CD4-positive, alpha-beta T cell treated with Interleukin-21 for 1 hour (primary cell): ENCODE data around the gene PRKAG2.

Experiments used
- DNase-seq: peaks from one replicate; pipeline ENCODE4 v3.0.0-alpha.2; 2020

PRKAG2 gene

DNA sequence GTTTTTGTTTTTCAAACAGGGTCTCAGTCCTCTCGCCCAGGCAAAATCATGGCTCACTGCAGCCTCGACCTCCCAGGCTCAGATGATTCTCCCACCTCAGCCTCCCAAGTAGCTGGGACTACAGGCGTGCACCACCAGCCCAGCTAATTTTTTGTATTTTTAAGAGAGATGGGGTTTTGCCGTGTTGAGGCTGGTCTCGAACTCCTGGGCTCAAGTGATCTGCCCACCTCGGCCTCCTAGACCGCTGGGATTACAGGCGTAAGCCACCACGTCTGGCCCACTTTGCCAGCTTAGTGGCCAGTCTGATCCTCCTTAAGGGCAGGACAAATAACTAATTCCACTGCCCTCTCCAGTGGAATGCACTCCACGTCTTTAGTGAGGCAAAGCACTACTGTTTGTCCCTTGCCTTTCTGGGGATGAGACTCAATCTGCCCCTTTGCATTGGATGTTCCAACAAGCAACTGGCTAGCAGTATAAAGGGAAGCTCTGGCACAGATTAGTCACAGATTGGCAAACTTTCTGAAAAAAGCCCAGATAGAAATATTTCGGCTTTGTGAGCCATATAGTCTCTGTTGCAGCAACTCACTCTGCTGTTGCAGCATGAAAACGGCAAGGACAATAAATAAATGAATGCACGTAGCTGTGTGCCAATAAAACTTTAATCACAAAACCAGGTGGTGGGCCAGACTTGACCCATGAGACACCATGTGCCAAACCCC lies 213.4 kb downstream of the PRKAG2 start:
- DNase-seq, result no peak

DNA sequence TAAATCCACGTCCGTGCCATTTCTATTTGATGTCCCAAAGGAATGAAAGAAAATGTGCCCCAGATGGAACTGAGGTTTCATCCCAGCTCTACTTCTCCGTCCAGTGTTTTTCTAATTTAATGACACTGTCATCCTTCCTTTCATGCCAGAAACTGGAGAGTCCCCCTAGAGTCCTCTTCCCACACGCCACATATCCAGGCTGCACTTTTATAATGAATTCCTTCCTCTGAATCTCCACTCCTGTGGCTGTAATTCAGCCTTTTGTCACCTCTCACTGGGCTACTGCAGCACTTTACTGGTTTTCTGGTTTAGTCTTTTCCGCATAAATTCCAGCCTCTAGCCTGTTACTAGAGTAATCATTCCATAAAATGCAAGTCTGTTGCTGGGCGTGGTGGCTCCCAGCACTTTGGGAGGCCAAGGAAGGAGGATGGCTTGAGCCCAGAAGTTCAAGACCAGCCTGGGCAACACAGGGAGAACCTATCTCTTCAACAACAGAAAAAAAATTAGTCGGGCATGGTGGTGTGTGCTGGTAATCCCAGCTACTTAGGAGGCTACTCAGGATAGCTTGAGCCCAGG lies 214.6 kb downstream of the PRKAG2 start:
- DNase-seq, result no peak

DNA sequence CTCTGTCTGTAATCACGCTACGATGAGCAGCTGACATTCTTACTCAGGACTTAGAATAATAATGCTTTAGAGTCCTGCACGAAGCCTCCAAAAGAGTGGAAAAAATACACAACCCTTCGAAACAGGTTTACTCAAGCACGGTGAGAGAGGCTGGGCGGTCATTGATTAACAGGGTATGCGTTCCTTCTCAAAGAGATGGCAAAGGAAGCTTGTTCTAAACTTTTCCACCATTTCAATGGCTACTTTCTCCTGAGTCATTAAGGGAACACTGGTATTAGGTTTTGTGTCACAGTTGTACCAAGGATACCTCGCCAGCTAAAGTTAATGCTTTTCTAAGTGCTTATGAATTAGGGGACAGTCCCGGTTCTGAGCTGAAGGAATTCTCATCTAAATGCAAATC lies 215.3 kb downstream of the PRKAG2 start:
- no peak for DNase-seq

DNA sequence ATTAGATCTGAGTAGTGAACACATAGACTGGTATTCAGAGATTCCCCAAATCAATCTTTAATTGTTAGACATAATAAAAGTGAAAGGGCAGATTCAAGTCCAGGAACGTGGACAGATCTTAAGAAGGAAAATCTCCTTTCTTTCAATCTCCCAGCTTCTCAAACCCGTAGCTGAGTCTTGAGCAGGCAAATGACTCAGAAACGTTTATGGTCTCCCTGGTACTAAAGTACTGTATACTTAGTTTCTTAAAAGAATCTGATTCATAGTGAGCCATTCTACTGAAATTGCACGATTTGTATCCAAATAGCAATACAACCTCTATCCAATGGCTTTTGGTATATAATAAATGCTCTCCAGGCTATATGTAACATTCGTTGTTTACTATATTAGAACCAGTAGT lies 216.8 kb downstream of the PRKAG2 start:
- no peak for DNase-seq

DNA sequence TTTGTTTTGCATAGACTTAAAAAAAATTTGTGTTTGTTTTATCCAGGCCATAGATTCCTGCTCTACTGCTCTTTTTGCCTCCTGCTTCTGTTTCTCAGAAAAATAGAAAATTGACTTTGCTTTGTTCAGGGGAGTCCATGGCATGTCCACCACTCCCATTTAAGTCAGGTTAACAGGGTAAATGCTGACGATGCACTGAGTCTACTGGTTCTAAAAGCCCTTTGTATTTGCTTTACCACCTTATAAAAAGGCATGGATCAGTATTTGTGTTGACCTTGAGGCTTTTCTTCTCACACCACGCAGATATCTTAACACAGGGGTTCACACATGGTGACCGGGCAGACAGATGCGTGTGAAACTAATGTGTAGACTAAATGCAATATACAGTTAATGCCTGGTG lies 217.7 kb downstream of the PRKAG2 start:
- DNase-seq, result no peak

DNA sequence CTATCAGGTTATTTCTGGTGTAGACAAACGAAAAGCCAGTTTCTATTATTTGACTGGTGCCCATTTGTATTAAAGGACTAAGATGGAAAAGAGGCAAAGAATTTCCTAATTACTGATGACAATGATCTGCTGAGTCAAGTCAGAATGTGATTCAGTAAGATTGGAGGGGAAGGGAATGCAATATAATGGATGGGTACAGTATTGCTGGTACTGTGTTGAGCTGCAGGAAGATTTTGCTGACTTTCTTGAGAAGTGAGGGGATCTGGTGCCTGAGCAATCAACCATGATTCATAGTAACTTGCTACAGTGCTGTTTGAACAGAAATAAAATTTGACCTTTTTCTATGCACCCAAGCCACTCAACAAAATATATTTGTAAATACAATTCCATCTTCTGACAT lies 218.1 kb downstream of the PRKAG2 start:
- no peak for DNase-seq

DNA sequence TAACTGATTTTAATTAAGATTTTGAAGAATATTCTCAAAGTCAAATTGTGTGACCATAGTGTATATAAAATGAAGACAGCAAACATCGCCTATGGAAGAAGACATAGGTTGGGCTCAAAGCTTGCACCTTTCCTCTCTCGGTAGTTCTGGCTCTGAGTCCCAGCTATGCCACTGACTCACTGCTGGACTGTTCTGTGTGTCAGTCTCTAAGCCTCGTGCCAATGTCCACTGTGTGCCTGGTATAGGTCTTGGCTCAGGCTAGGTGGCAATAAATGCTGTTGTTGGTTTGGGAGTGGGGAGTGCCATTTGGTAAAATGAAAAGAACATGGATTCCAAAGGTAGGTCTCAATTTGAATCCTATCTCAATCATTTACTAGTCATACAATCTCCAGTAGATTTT lies 219.7 kb downstream of the PRKAG2 start:
- no peak for DNase-seq

DNA sequence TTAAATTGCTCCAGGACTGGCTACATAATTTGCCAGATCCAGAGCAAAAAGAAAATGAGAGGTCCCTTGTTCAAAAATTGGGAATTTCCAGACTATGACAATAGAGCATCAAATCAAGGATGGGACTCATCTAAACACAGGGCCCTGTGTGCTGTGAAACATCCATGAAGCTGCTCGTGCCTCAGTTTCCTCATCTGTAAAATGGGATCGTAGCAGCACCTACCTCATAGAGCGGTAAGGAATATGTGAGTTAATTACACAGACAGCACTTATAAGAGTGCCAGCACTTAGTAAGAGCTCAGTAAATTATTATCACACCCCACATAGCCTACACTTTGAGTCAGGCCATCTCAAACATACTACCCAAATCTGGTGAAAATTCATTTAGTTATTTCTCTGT lies 221.4 kb downstream of the PRKAG2 start:
- no peak for DNase-seq

DNA sequence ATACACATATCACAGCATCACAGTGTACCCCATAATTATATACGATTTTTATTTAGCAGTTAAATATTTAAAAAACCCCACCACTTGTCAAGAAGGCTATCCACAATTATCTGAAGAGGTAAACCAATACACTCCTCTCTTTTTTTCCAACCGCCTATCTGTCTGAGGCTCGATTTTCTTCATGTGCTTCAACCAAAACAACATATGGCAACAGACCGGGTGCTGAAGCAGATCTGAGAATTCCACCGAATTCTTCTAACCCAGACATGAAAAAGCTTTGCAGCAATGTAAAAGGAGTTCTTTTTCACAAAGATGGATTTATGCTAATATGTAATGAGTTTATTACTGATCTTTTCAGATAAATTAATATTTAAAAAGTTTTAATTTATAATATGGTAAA lies 224.8 kb downstream of the PRKAG2 start:
- DNase-seq, result no peak

DNA sequence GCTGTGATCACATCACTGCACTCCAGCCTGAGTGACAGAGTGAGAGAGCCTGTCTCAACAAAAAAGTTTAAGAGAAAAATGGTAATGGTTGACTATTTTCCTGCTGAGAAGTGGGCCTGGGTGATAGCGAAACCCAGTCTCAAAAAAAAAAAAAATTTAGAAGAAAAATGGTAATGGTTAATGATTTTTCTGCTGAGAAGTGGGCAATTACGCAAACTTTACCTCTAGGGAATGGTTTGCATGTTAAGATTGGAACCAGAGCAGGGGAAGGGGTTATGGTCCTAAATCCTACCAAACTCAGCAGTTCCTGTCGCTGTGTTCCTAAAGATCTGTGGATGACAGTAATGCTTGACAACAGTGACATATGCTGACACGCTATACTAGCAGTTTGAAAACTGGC lies 226.8 kb downstream of the PRKAG2 start:
- DNase-seq, result no peak

DNA sequence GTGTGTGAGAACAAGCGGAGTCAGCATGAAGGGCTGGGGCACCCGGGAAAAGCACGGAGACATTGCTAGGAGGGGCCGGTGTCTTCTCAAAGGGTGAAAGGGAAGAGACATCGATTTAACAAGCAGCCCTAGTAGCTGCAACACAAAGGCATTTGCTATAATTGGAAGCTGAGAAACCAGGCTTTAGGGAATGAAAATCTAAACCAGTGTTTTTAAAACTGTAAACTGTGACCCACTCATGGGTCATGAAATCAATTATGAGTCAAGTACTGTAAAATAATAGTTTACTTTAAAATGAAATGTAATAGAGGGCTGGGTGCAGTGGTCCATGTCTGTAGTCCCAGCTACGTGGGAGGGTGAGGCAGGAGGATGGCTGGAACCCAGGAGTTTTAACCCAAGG lies 228.5 kb downstream of the PRKAG2 start:
- no peak for DNase-seq

DNA sequence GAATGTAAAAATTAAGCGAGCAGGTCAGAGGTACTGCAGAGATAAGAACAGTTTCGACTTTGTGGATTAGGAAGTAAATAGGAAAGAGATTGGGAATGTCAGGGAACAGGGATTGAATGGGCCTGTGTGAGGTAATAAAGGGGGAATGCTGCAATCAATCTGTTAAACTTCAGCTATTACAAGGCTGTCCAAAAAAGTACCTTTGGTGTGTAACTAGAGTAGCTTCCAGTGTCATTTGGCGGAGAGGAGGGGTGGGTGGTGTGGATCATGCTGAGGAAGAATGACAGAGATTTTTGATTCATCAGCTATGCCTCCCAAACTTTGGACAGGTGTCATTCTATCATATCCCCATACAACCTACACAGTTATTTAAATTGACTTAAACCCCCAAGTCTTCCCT lies 229.0 kb downstream of the PRKAG2 start:
- no peak for DNase-seq

DNA sequence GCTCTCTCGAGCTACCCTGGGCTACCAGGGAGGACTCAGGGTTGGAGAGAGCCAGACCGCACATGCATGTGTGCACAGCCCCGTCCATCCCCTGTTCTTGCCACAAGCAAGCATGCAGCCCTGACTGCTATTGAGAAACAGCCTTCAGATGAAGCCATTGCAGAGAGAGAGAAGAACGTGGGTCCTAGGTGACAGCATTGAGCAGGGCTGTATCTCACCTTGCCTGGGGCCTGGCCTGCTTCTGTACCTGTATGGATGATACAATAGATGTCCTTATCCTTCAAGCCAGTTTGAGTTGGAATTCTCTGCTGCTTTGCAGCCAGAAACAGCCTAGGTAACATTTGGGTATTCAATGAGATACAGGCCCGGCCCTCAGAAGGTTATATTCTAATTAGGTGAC lies 229.9 kb downstream of the PRKAG2 start:
- DNase-seq, result no peak

DNA sequence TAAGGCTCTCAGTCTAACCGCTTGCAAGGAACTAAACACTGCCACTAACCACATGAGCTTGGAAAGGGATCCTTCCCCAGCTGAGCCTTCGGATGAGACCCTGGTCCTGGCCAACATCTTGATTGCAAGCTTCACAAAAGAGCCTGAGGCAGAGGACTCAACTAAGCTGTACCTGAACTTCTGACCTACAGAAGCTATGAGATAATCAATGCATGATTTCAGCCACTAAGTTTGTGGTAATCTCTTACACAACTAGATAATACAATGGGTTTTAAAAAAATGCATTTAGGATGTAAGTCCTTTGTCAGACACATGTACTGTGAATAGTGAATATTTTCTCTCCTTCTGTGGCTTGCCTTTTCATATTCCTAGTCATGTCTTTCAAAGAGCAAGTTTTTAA lies 231.6 kb downstream of the PRKAG2 start:
- no peak for DNase-seq

DNA sequence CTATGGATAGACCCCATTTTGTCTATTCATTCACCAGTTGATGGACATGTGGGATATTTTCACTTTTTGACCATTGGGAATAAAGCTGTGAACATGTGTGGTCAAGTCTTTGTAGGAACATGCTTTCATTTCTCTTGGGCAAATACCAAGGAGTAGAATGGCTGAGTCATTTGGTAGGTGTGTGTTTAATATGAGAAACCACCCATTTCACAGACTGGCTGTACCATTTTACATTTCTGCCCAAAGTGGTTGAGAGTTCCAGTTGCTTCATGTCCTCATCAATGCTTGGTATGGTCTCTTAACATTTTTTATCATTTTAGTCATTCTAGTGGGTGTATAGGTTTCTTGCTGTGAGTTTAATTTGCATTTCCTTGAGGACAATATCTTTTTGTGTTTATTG lies 232.4 kb downstream of the PRKAG2 start:
- no peak for DNase-seq

DNA sequence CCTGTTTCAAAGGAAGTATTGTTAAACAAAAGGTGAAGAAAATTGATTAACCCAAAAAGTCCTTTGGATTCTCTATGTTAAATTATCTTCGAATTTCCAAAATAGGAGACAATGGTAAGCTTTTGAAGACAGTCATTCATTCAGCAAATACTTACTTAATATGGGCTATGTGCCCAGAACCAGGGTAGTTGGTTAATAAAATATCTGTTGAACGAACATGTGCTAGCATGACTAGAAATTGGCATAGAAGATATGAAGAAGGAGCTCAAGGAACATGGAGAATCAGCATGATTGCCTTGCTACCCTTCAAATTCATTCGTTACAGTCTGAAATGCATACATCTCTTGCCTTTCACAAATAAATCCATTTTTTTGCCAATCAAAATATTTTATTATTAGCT lies 234.2 kb downstream of the PRKAG2 start:
- no peak for DNase-seq

DNA sequence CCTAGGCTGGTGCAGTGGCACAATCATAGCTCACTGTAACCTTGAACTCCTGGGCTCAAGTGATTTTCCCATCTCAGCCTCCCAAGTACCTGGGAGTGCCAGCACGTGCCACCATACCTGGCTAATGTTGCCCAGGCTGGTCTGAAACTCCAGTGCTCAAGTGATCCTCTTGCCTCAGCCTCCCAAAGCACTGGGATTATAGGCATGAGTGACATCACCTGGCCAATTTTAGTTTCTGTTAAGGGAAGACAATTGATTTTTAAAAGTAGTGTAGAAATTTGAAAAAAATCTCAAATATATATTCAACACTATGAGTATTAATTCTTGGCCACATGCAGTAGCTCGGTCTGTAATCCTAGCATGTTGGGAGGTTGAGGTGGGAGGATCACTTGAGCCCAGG lies 235.3 kb downstream of the PRKAG2 start:
- DNase-seq, result no peak

DNA sequence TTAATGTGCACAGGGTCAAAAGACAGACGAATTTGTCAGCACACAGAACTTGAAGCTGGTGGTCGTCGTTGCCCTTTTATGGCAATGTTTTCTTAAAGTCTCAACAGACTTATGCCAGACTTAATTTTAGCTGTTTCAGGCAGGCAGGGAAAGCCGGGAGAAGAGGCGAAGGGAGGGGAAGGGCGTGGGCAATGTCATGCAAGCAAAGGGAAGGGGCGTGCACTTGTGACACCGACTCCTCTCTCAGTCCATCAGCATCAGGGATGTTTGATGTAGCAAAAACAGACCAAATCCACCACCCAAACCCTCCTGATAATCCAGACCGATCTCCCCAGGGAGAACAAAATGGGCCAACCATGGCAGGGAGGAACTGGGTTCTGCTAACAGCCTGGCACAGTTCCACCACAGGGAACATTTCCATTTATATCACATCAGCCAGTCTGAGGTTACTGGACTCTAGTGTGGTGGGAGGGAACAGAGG lies 239.1 kb downstream of the PRKAG2 start:
- no peak for DNase-seq

DNA sequence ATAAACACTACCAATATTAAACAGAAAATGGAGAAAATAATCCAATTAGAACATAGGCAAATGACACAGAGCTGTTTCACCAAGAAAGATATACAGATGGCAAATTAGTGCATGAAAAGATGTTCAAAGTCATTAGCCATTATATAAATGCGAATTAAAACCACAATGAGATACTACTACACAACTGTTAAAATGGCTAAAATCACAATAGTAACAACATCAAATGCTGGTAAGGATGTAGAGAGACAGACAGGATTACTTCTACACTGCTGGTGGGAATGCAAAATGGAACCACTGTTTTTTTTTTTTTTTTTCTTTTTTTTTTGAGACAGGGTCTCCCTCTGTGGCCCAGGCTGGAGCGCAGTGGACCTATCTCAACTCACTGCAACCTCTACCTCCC lies 242.3 kb downstream of the PRKAG2 start:
- DNase-seq, result no peak

DNA sequence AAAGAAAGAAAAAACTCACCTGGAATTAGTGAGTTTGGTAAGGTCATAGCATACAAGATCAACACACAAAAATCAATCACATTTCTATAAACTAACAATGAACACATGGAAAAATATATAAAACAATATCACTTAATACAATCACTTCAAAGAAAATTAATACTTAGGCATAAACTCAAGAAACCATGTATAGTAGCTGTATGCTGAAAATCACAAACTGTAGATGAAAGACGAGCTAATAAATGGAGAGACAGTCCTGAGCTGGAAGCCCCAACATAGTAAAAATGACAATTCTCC lies 243.5 kb downstream of the PRKAG2 start:
- DNase-seq, result no peak

DNA sequence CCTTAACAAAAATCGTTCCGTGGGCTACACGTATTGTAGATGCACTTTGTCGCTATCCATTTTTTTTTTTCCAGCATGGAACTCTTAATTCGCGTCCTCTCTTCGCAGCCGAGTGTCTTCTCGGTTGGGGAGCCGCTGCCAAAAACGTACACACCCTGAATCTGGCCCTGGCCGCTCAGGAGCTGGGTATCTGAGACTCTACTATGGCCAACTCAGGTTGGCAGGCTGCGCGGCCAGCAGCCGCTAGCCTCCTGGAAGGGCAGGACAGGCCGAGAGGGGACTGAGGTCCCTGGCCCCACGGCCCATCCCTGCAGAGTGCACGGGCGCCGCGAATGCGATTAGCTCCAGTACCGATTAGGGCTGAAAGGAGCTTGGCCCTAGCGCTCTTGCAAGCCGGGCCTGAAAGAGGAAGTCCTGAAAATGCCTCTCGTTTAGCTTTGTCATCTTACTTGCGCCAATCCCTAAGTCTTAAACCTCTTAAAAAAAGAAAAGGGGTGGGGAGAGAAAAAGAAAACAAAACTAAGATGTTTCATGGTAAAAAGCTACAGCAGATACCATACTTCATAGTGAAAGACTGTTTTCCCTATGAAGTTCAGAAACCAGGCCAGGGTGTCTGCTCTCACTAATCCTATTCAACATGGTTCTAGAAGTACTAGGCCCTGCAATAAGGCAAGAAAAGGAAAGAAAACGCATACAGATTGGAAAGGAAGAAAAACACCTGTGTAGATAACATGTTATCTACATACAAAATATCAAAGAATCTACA lies 244.0 kb downstream of the PRKAG2 start:
- DNase-seq, result peak; percentile 73

DNA sequence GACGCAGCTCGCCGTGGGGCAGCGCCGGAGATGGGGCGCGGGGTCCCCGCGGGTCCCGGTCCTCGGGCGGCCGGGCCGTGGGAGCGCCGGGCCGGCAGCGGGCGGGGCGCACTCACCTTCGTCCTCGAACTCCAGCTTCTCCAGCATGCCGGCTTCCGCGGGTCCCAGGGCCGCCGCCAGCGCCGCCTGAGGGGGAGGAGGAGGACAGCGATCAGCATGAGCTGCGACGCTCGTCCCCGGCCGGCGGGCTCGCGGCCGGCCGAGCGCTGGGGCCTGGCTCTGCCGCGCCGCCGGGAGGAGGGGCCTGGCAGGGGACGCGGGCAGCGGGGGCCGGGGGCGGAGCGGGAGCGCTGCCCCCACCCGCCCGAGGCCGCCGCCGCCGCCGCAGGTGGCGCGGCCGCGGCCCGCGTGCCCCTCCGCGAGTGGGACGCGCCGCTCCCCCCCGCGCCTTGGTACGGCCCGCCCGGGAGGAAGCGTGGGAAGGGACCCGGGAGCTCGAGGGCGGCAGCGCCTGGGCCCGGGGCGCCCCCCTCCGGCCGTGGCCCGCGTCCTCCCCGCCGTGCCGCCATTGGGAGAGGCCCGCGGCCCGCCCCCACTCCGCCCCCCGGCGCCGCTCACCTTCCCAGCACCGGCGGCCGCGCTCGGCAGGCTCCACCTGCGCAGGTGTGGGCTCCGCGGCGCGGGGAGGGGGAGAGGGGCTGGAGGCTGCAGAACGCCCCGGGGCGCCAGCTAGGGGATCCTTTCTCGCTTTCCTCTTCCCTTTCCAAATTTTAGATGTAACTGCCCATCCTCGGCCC lies 244.8 kb downstream of the PRKAG2 start:
- peak; percentile 94 for DNase-seq

DNA sequence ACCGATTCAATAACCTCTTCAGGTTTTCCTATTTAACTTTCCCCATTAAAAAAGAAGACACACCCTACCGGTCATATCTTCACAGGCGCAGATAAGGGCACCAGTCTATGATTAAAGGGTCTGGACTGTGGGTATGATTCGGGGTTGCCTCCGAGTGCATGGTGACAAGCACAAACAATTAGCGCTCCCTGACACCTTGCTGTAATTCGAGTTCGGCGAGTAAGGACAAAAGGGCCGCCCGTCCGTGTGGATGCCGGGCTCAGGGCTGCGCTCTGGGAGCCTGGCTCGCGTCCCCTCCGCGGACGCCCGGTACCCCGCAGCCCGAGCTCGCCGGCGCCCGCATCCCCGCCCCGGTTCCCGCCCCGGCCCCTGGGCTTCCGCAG lies 245.4 kb downstream of the PRKAG2 start:
- peak; percentile 39 for DNase-seq
